ENCODE data around the gene MYDGF. TPM values are rescaled to one million over a fixed set of nuclear protein-coding genes. Genes with fewer than 3 reads are reported as not detected.

Gene MYDGF
- total RNA-seq, 4 donors from 2014 or later: 22.8 to 59.2 (median 42.8) TPM

DNA sequence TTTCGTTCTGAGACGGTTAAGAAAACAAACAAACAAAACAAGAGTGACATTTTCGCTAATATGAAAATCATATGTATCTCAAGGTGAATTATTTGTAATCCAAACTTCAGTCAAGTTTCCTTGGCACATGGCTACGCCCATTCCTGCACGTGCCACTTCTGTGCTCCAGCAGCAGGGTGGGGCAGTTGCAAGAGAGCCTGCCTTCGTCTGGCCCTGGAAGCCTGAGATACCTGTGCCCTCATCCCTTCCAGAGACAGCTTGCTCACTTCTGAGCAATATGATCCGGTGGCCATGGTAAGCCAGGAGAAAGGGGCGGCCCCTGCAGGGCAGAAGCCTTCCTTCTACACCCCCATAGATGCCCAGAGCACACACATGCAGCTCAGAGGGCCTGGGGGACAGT is 31.4 kb upstream of the MYDGF start:
- Histone ChIP-seq H3K9me3 (no peaks in the 10 kb centered on the region), H3K36me3 (peaks cover 52 to 95% (median 91%) of the 10 kb centered on the region in 4 donors), H3K27me3 (no peaks in the 10 kb centered on the region), H3K27ac (replicated peaks in 1 of 4) (no peak overlapping the region), H3K4me3 (no peak overlapping the region), H3K4me1 (peaks cover 3 to 15% (median 10%) of the 10 kb centered on the region in 4 donors)
- intact Hi-C loops (cut with DNase I): no loop called here
- WGBS: 88% methylated on average over 7 of the region's 8 CpGs
- no peak for DNase-seq (ENCODE audit: extremely low spot score)
- TF ChIP-seq EP300 (IDR thresholded peaks at IDR 0.05) (no peak), POLR2AphosphoS5 (IDR thresholded peaks at IDR 0.05) (no peak), POLR2A (IDR thresholded peaks at IDR 0.05; ENCODE audit: low read depth) (no peak)
- TF ChIP-seq, protein P1, sequence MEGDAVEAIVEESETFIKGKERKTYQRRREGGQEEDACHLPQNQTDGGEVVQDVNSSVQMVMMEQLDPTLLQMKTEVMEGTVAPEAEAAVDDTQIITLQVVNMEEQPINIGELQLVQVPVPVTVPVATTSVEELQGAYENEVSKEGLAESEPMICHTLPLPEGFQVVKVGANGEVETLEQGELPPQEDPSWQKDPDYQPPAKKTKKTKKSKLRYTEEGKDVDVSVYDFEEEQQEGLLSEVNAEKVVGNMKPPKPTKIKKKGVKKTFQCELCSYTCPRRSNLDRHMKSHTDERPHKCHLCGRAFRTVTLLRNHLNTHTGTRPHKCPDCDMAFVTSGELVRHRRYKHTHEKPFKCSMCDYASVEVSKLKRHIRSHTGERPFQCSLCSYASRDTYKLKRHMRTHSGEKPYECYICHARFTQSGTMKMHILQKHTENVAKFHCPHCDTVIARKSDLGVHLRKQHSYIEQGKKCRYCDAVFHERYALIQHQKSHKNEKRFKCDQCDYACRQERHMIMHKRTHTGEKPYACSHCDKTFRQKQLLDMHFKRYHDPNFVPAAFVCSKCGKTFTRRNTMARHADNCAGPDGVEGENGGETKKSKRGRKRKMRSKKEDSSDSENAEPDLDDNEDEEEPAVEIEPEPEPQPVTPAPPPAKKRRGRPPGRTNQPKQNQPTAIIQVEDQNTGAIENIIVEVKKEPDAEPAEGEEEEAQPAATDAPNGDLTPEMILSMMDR (IDR thresholded peaks at IDR 0.05): no peak

- intact Hi-C loops (cut with DNase I): no loop called here
- Histone ChIP-seq H3K4me3 (no peak overlapping the region), H3K36me3 (peaks cover 59 to 100% (median 98%) of the 10 kb centered on the region in 4 donors), H3K27ac (replicated peaks in 1 of 4) (no peak overlapping the region), H3K4me1 (peaks cover 3 to 9% (median 5%) of the 10 kb centered on the region in 4 donors), H3K9me3 (no peaks in the 10 kb centered on the region), H3K27me3 (no peaks in the 10 kb centered on the region)
- no peak for DNase-seq (ENCODE audit: extremely low spot score)
- TF ChIP-seq POLR2A (IDR thresholded peaks at IDR 0.05; ENCODE audit: low read depth) (no peak), POLR2AphosphoS5 (IDR thresholded peaks at IDR 0.05) (no peak), EP300 (IDR thresholded peaks at IDR 0.05) (no peak)
- TF ChIP-seq, protein P1 (IDR thresholded peaks at IDR 0.05): no peak
- WGBS: 87% methylated on average over 11 of the region's 11 CpGs
These were observed 30.5 kb upstream of the MYDGF start for GRCh38 chr19:4700693-4700970.

DNA sequence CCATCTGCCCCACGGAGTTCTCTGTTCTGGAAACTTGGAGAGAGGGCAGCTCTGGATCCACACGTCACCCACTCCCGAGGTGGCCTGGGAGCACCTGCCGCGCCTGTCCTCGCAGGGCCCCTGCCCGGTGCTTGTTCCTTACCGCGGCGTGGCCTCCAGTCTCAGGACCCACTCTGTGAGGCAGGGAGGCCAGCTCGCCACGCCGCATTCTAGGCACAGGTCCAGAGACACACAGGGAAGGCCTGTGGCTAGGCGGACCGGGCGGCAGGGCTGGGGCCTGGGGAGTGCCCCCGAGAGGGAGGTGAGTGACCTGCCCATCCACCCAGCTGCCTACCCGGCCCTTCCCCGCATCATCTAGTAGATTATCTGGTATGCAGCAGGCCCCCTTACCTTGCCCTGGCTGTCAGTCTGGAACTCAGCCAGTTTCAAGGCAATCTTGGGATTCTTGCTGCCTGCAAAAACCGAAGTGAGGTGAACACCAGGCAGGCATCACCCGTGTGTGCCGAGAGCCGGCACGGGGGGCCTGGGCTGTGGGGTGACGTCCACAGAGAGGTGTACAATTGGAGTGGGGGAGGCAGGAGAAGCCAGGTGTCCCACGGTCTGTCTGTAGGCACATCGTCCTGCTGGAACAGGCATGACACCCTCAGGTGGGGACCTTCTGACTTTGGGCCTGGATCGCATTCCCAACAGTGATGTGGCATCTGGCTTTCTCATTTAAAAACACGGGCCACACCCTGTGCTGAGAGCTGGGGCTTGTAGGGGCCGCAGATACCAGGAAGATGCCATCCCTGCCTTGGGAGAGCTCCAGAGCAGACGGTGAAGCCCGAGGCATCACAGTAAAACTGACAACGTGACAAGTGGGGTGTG is 29.9 kb upstream of the MYDGF start:
- Histone ChIP-seq H3K4me1 (peaks cover 0 to 12% (median 3%) of the 10 kb centered on the region in 4 donors), H3K36me3 (peaks cover 63 to 100% (median 98%) of the 10 kb centered on the region in 4 donors), H3K9me3 (no peaks in the 10 kb centered on the region), H3K4me3 (no peak overlapping the region), H3K27ac (replicated peaks in 1 of 4) (no peak overlapping the region), H3K27me3 (no peaks in the 10 kb centered on the region)
- TF ChIP-seq, protein P1 (IDR thresholded peaks at IDR 0.05): no peak
- no peak for TF ChIP-seq POLR2AphosphoS5 (IDR thresholded peaks at IDR 0.05)
- no peak for TF ChIP-seq EP300 (IDR thresholded peaks at IDR 0.05)
- intact Hi-C loops (cut with DNase I): no loop called here
- 94% methylated on average over 19 of the region's 33 CpGs for WGBS
- no peak for DNase-seq (ENCODE audit: extremely low spot score)

- TF ChIP-seq POLR2AphosphoS5 (IDR thresholded peaks at IDR 0.05) (no peak), EP300 (IDR thresholded peaks at IDR 0.05) (no peak), POLR2A (IDR thresholded peaks at IDR 0.05; ENCODE audit: low read depth) (no peak)
- TF ChIP-seq, protein P1 (IDR thresholded peaks at IDR 0.05): no peak
- intact Hi-C loops (cut with DNase I): no loop called here
- Histone ChIP-seq H3K27ac (replicated peaks in 1 of 4) (no peak overlapping the region), H3K36me3 (peaks cover 70 to 100% (median 98%) of the 10 kb centered on the region in 4 donors), H3K27me3 (no peaks in the 10 kb centered on the region), H3K9me3 (no peaks in the 10 kb centered on the region), H3K4me1 (peaks cover 5 to 23% (median 18%) of the 10 kb centered on the region in 4 donors), H3K4me3 (no peak overlapping the region)
- DNase-seq (ENCODE audit: extremely low spot score): no peak
- WGBS: 99% methylated on average over 10 of the region's 14 CpGs
These were observed 27.2 kb upstream of the MYDGF start for GRCh38 chr19:4697304-4697703.

Data from esophagus muscularis mucosa (tissue), 4 donors.